Liver (tissue), 9 donors: ENCODE measurements around the gene FGFRL1. TPM values are rescaled to one million over a fixed set of nuclear protein-coding genes. Genes with fewer than 3 reads are reported as not detected.

Experiments
- DNase-seq: peaks from one replicate; pipeline ENCODE4 v3.0.0-alpha.2; 2017; ENCODE audit warnings: low spot score
- H3K27ac ChIP-seq, 2 donors: one replicate each; pipeline ENCODE4 v1.7.0; 2013; ENCODE audit warnings: inconsistent platforms in 2 of 2, low read length in 2 of 2, control low read depth in 1 of 2, low read depth in 1 of 2, mild to moderate bottlenecking in 1 of 2
- H3K27me3 ChIP-seq, 4 donors: one replicate each; pipeline versions ENCODE4 v1.6.1 to v1.7.0; 2013; ENCODE audit warnings: low read length in 3 of 4, inconsistent platforms in 1 of 4, mild to moderate bottlenecking in 1 of 4, moderate library complexity in 1 of 4; ENCODE audit not compliant: control insufficient read depth in 4 of 4, insufficient read depth in 4 of 4
- H3K36me3 ChIP-seq, 4 donors: one replicate each; pipeline versions ENCODE4 v1.6.1 to v1.7.0; 2013; ENCODE audit warnings: low read length in 3 of 4, mild to moderate bottlenecking in 3 of 4, low read depth in 1 of 4, moderate library complexity in 1 of 4; ENCODE audit not compliant: control insufficient read depth in 4 of 4, insufficient read depth in 3 of 4
- H3K4me1 ChIP-seq, 4 donors: one replicate each; pipeline versions ENCODE4 v1.6.1 to v1.7.0; 2013; ENCODE audit warnings: low read length in 3 of 4, mild to moderate bottlenecking in 3 of 4, moderate library complexity in 1 of 4; ENCODE audit not compliant: control insufficient read depth in 4 of 4, insufficient read depth in 4 of 4
- H3K4me3 ChIP-seq, 3 donors: one replicate each; pipeline versions ENCODE4 v1.6.1 to v1.7.0; 2013; ENCODE audit warnings: low read length in 3 of 3, control low read depth in 1 of 3, low read depth in 1 of 3, mild to moderate bottlenecking in 1 of 3
- H3K9ac ChIP-seq, 2 donors: one replicate each; pipeline ENCODE4 v1.7.0; 2013; ENCODE audit warnings: low read length in 2 of 2, mild to moderate bottlenecking in 2 of 2, moderate library complexity in 2 of 2, control low read depth in 1 of 2, low read depth in 1 of 2
- H3K9me3 ChIP-seq, 4 donors: one replicate each; pipeline versions ENCODE4 v1.6.1 to v1.7.0; 2013; ENCODE audit warnings: low read length in 3 of 4; ENCODE audit not compliant: control insufficient read depth in 4 of 4
- EGR1 ChIP-seq, 2 donors: IDR thresholded peaks; 2 replicates each; pipeline ENCODE4 v1.6.1; 2016 to 2018; ENCODE audit warnings: antibody characterized with exemption in 2 of 2, low read depth in 2 of 2
- FOXA1 ChIP-seq: IDR thresholded peaks from 2 replicates; pipeline ENCODE4 v1.6.1; 2016; ENCODE audit warnings: antibody characterized with exemption
- FOXA2 ChIP-seq: IDR thresholded peaks from 2 replicates; pipeline ENCODE4 v1.6.1; 2016; ENCODE audit warnings: antibody characterized with exemption
- GABPA ChIP-seq, 2 donors: IDR thresholded peaks in 1 of 2; conservative IDR thresholded peaks in 1 of 2; 2 replicates each; pipeline ENCODE4 v1.6.1; 2016; ENCODE audit warnings: antibody characterized with exemption in 2 of 2, mild to moderate bottlenecking in 1 of 2, moderate library complexity in 1 of 2
- HNF4A ChIP-seq, 2 donors: conservative IDR thresholded peaks; 2 replicates each; pipeline ENCODE4 v1.6.1; 2016; ENCODE audit warnings: antibody characterized with exemption in 2 of 2, mild to moderate bottlenecking in 2 of 2
- HNF4G ChIP-seq: IDR thresholded peaks from 2 replicates; pipeline ENCODE4 v1.6.1; 2016; ENCODE audit warnings: antibody characterized with exemption
- JUND ChIP-seq, 2 donors: IDR thresholded peaks; 2 replicates each; pipeline ENCODE4 v1.6.1; 2016; ENCODE audit warnings: antibody characterized with exemption in 2 of 2
- NR2F2 ChIP-seq: IDR thresholded peaks from 2 replicates; pipeline ENCODE4 v1.6.1; 2016; ENCODE audit warnings: antibody characterized with exemption
- RAD21 ChIP-seq, 2 donors: IDR thresholded peaks; 2 replicates each; pipeline ENCODE4 v1.6.1; 2016; ENCODE audit warnings: antibody characterized with exemption in 2 of 2, mild to moderate bottlenecking in 2 of 2
- RXRA ChIP-seq, 2 donors: IDR thresholded peaks; 2 replicates each; pipeline ENCODE4 v1.6.1; 2017 to 2018; ENCODE audit warnings: antibody characterized with exemption in 2 of 2, mild to moderate bottlenecking in 1 of 2
- TAF1 ChIP-seq: conservative IDR thresholded peaks from 2 replicates; pipeline ENCODE4 v1.6.1; 2016; ENCODE audit warnings: antibody characterized with exemption, mild to moderate bottlenecking
- YY1 ChIP-seq: IDR thresholded peaks from 2 replicates; pipeline ENCODE4 v1.6.1; 2016; ENCODE audit warnings: antibody characterized with exemption, mild to moderate bottlenecking
- WGBS: extraction: QIAGEN DNeasy Blood & Tissue Kit; methylation state at CpG from one replicate; pipeline ENCODE4 v1.1.7; 2013; 5-methylcytosine and 5-hydroxymethylcytosine counted together
- polyA plus RNA-seq, 2 donors: library from polyadenylated mRNA; stranded (reverse) in 1 of 2; unstranded in 1 of 2; fragments of 200-250 nt in 1 of 2; fragments of >200 nt in 1 of 2; fragmentation: Nextera tagmentation in 1 of 2; extraction: Ambion mirVana in 1 of 2; gene quantifications; one replicate each; pipeline versions ENCODE4 v1.2.1 to v1.2.3, GENCODE V29; 2013 to 2015
- total RNA-seq, 2 donors: library from RNA; depleted of rRNA; stranded (reverse); fragments of >200 nt; gene quantifications; one replicate each; pipeline ENCODE4 v1.2.3, GENCODE V29; 2014
- TF ChIP-seq, protein P1 (sequence below): IDR thresholded peaks from 2 replicates; pipeline ENCODE4 v1.6.1; 2016; ENCODE audit warnings: antibody characterized with exemption
- TF ChIP-seq, protein P2 (sequence below): IDR thresholded peaks from 2 replicates; pipeline ENCODE4 v1.6.1; 2016; ENCODE audit warnings: antibody characterized with exemption
- TF ChIP-seq, protein P3 (sequence below): IDR thresholded peaks from 2 replicates; pipeline ENCODE4 v1.6.1; 2016; ENCODE audit warnings: antibody characterized with exemption
- TF ChIP-seq, protein P4 (sequence below): fragments of 150-350 bp; IDR thresholded peaks from 2 replicates; pipeline ENCODE4 v1.5.1; 2017; ENCODE audit warnings: improper control_type of control experiment, low read depth, low read length; ENCODE audit not compliant: missing input control
- TF ChIP-seq, protein P5 (sequence below): IDR thresholded peaks from 2 replicates; pipeline ENCODE4 v1.6.1; 2016; ENCODE audit warnings: antibody characterized with exemption, mild to moderate bottlenecking
- donor health status: healthy.
- donor health status: healthy.
- donor health status: healthy.
- donor health status: healthy.
- donor health status: healthy.

The FGFRL1 gene
- total and polyA plus RNA-seq, 4 donors: 14.2 to 49.1 (median 22.4) TPM

DNA sequence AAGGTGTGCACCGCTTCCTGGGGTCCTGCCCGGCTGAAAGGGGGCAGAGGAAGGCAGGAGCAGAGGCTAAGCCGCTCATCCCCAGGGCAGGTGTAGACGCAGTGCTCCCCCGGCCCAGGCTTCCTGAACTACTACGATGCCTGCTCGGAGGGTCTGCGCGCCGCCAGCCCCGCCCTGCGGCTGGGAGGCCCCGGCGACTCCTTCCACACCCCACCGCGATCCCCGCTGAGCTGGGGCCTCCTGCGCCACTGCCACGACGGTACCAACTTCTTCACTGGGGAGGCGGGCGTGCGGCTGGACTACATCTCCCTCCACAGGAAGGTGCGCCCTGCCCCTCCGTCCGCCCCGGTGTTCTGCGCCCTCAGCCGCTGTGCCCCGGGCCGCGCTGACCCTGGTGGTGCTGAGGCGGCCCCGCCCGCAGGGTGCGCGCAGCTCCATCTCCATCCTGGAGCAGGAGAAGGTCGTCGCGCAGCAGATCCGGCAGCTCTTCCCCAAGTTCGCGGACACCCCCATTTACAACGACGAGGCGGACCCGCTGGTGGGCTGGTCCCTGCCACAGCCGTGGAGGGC, 9.8 kb upstream of the FGFRL1 start:
- Histone ChIP-seq H3K4me3 (no peak overlapping the region), H3K4me1 (peaks cover 3 to 24% (median 14%) of the 10 kb centered on the region in 4 donors), H3K9ac (no peak overlapping the region), H3K9me3 (no peaks in the 10 kb centered on the region), H3K27ac (no peak overlapping the region), H3K27me3 (no peaks in the 10 kb centered on the region), H3K36me3 (no peaks in the 10 kb centered on the region)
- DNase-seq: no peak
- 46% methylated on average over 48 of the region's 48 CpGs for WGBS
- TF ChIP-seq GABPA (IDR thresholded peaks at IDR 0.05 in 1 of 2, conservative IDR thresholded peaks at IDR 0.05 in 1 of 2): no peak
- TF ChIP-seq HNF4G: no peak
- no peak for TF ChIP-seq JUND (IDR thresholded peaks at IDR 0.05)
- TF ChIP-seq, protein P1, sequence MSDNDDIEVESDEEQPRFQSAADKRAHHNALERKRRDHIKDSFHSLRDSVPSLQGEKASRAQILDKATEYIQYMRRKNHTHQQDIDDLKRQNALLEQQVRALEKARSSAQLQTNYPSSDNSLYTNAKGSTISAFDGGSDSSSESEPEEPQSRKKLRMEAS: no peak
- TF ChIP-seq TAF1: no peak
- TF ChIP-seq RXRA (IDR thresholded peaks at IDR 0.05): no peak
- TF ChIP-seq, protein P2, sequence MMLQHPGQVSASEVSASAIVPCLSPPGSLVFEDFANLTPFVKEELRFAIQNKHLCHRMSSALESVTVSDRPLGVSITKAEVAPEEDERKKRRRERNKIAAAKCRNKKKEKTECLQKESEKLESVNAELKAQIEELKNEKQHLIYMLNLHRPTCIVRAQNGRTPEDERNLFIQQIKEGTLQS: no peak
- no peak for TF ChIP-seq YY1
- TF ChIP-seq, protein P3, sequence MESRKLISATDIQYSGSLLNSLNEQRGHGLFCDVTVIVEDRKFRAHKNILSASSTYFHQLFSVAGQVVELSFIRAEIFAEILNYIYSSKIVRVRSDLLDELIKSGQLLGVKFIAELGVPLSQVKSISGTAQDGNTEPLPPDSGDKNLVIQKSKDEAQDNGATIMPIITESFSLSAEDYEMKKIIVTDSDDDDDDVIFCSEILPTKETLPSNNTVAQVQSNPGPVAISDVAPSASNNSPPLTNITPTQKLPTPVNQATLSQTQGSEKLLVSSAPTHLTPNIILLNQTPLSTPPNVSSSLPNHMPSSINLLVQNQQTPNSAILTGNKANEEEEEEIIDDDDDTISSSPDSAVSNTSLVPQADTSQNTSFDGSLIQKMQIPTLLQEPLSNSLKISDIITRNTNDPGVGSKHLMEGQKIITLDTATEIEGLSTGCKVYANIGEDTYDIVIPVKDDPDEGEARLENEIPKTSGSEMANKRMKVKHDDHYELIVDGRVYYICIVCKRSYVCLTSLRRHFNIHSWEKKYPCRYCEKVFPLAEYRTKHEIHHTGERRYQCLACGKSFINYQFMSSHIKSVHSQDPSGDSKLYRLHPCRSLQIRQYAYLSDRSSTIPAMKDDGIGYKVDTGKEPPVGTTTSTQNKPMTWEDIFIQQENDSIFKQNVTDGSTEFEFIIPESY: no peak
- TF ChIP-seq, protein P4, sequence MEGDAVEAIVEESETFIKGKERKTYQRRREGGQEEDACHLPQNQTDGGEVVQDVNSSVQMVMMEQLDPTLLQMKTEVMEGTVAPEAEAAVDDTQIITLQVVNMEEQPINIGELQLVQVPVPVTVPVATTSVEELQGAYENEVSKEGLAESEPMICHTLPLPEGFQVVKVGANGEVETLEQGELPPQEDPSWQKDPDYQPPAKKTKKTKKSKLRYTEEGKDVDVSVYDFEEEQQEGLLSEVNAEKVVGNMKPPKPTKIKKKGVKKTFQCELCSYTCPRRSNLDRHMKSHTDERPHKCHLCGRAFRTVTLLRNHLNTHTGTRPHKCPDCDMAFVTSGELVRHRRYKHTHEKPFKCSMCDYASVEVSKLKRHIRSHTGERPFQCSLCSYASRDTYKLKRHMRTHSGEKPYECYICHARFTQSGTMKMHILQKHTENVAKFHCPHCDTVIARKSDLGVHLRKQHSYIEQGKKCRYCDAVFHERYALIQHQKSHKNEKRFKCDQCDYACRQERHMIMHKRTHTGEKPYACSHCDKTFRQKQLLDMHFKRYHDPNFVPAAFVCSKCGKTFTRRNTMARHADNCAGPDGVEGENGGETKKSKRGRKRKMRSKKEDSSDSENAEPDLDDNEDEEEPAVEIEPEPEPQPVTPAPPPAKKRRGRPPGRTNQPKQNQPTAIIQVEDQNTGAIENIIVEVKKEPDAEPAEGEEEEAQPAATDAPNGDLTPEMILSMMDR: no peak
- no peak for TF ChIP-seq FOXA1
- no peak for TF ChIP-seq NR2F2
- TF ChIP-seq FOXA2: no peak
- no peak for TF ChIP-seq HNF4A (conservative IDR thresholded peaks at IDR 0.05)
- TF ChIP-seq, protein P5, sequence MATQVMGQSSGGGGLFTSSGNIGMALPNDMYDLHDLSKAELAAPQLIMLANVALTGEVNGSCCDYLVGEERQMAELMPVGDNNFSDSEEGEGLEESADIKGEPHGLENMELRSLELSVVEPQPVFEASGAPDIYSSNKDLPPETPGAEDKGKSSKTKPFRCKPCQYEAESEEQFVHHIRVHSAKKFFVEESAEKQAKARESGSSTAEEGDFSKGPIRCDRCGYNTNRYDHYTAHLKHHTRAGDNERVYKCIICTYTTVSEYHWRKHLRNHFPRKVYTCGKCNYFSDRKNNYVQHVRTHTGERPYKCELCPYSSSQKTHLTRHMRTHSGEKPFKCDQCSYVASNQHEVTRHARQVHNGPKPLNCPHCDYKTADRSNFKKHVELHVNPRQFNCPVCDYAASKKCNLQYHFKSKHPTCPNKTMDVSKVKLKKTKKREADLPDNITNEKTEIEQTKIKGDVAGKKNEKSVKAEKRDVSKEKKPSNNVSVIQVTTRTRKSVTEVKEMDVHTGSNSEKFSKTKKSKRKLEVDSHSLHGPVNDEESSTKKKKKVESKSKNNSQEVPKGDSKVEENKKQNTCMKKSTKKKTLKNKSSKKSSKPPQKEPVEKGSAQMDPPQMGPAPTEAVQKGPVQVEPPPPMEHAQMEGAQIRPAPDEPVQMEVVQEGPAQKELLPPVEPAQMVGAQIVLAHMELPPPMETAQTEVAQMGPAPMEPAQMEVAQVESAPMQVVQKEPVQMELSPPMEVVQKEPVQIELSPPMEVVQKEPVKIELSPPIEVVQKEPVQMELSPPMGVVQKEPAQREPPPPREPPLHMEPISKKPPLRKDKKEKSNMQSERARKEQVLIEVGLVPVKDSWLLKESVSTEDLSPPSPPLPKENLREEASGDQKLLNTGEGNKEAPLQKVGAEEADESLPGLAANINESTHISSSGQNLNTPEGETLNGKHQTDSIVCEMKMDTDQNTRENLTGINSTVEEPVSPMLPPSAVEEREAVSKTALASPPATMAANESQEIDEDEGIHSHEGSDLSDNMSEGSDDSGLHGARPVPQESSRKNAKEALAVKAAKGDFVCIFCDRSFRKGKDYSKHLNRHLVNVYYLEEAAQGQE: no peak
- TF ChIP-seq RAD21 (IDR thresholded peaks at IDR 0.05): no peak
- no peak for TF ChIP-seq EGR1 (IDR thresholded peaks at IDR 0.05; ENCODE audit: low read depth in 2 of 2)
